Esophagus muscularis mucosa (tissue), 3 donors: ENCODE results near the gene PHKB.

Experiments used
- CTCF ChIP-seq, 3 experiments: fragments of 200-600 bp in 2 of 3; fragments of 450-650 bp in 1 of 3; sonication (generic) in 2 of 3; IDR thresholded peaks; one replicate each; pipeline ENCODE4 v1.5.1; 2017 to 2019; ENCODE audit warnings: antibody characterized with exemption in 3 of 3, mild to moderate bottlenecking in 2 of 3, moderate library complexity in 1 of 3
- POLR2A ChIP-seq: fragments of 450-650 bp; IDR thresholded peaks from one replicate; pipeline ENCODE4 v1.6.1; 2017; ENCODE audit warnings: antibody characterized with exemption, moderate library complexity, mild to moderate bottlenecking, low read depth

- TF ChIP-seq POLR2A (no peak), CTCF (IDR thresholded peaks at IDR 0.05) (no peak)
Observed at GRCh38 chr16:47553853-47554564, 92.9 kb downstream of the PHKB start.
